ENCODE data around the gene NDUFA12. TPM values are rescaled to one million over a fixed set of nuclear protein-coding genes. Genes with fewer than 3 reads are reported as not detected.
A peak's percentile ranks its signal among the peaks of the same experiment; 100 is the strongest.

Gene NDUFA12
- total RNA-seq, 1 experiment from 2014 or later: 234 TPM

- DNase-seq (ENCODE audit: low read depth): peak; percentile 34
Observed at GRCh38 chr12:94982456-94982855, 21.0 kb downstream of the NDUFA12 start.

GRCh38 chr12:94980577-94980976 is 22.9 kb downstream of the NDUFA12 start:
- DNase-seq (ENCODE audit: low read depth): peak; percentile 54

GRCh38 chr12:94979941-94980340 is 23.6 kb downstream of the NDUFA12 start:
- DNase-seq (ENCODE audit: low read depth): no peak

- no peak for DNase-seq (ENCODE audit: low read depth)
Observed at GRCh38 chr12:94977766-94978468, 25.6 kb downstream of the NDUFA12 start.

GRCh38 chr12:94973221-94973620 is 30.3 kb downstream of the NDUFA12 start:
- peak; percentile 98 for DNase-seq (ENCODE audit: low read depth)

GRCh38 chr12:94972795-94973194 is 30.7 kb downstream of the NDUFA12 start:
- DNase-seq (ENCODE audit: low read depth): no peak

- DNase-seq (ENCODE audit: low read depth): no peak
Observed at GRCh38 chr12:94971923-94972322, 31.6 kb downstream of the NDUFA12 start.

- no peak for DNase-seq (ENCODE audit: low read depth)
Observed at GRCh38 chr12:94970560-94970959, 32.9 kb downstream of the NDUFA12 start.

GRCh38 chr12:94969424-94969823 is 34.1 kb downstream of the NDUFA12 start:
- no peak for DNase-seq (ENCODE audit: low read depth)

GRCh38 chr12:94965982-94966630 is 37.4 kb downstream of the NDUFA12 start:
- DNase-seq (ENCODE audit: low read depth): no peak

GRCh38 chr12:94963649-94964048 is 39.8 kb downstream of the NDUFA12 start:
- DNase-seq (ENCODE audit: low read depth): no peak

- no peak for DNase-seq (ENCODE audit: low read depth)
Observed at GRCh38 chr12:94962670-94963069, 40.8 kb downstream of the NDUFA12 start.

GRCh38 chr12:94961911-94962310 is 41.6 kb downstream of the NDUFA12 start:
- DNase-seq (ENCODE audit: low read depth): no peak

- no peak for DNase-seq (ENCODE audit: low read depth)
Observed at GRCh38 chr12:94961256-94961824, 42.2 kb downstream of the NDUFA12 start.

GRCh38 chr12:94957006-94957405 is 46.5 kb downstream of the NDUFA12 start:
- peak; percentile 76 for DNase-seq (ENCODE audit: low read depth)

- no peak for DNase-seq (ENCODE audit: low read depth)
Observed at GRCh38 chr12:94954948-94955592, 48.4 kb downstream of the NDUFA12 start.

- DNase-seq (ENCODE audit: low read depth): peak; percentile 96
Observed at GRCh38 chr12:94954029-94954685, 49.3 kb downstream of the NDUFA12 start.

GRCh38 chr12:94952325-94952724 is 51.2 kb downstream of the NDUFA12 start:
- peak; percentile 55 for DNase-seq (ENCODE audit: low read depth)

GRCh38 chr12:94951071-94951934 is 52.2 kb downstream of the NDUFA12 start:
- DNase-seq (ENCODE audit: low read depth): no peak

- DNase-seq (ENCODE audit: low read depth): no peak
Observed at GRCh38 chr12:94948232-94948810, 55.2 kb downstream of the NDUFA12 start.

Data from LHCN-M2 (cell line).